ENCODE results near the gene PPIP5K1. TPM values are rescaled to one million over a fixed set of nuclear protein-coding genes. Genes with fewer than 3 reads are reported as not detected.
A peak's percentile ranks its signal among the peaks of the same experiment; 100 is the strongest.

The PPIP5K1 gene
- total and polyA plus RNA-seq, 9 of the 15 experiments (the other 6 are each of a cell fraction or from before 2014, with no cell fraction given): 2.5 to 74.6 (median 35.1) TPM

DNA sequence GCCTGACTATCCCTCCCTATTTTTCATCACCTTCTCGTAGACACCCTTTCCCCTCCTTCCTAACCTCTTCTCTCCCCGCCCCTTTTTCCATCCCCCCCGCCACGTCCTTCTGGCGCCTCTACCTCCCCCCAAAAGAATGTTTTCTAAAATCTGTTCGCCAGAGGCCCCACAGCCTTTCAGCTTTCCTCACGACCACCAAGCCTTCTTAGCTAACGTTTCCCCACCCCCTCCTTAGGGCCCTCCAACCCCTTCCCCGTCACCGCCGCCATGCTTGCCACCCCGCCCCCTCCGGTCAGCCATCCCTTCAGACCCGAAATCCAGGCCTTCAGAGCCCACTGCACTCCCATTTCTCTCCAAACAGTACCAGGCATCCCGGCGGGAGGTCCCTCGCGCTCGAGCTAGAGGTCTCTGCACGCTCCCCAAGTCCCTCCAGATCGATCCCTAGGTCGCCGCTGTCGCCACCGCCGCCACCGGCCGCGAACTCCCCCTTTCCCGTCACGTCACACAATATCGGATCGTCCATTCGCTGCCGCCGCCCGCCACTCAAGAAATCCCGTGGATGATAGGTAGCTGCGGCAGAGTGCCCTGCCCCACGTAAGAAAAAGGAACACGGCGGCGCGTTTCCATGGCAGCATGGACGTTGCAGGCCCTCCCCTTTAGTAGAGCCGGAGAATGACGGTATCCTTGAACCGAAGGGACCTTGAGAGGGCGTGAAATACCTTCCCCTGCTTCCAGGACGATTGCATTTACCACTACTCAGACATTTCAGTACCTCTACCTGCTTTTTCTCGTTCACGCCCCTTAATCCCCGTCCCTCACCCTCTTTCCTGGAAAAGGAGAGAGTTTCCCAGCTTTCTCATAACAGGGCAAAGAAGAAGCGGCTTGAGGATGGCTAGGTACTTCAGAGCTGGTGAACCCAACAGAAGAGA lies 97.1 kb downstream of the PPIP5K1 start, which contains the start of gene TP53BP1 (continued):
- TF ChIP-seq MEF2A (IDR thresholded peaks at IDR 0.05; ENCODE audit: control insufficient read depth, low read depth, low read length) (no peak), RFX1 (IDR thresholded peaks at IDR 0.05) (peak; percentile 98), CHD2 (IDR thresholded peaks at IDR 0.05; ENCODE audit: low read depth, low read length) (peak; percentile 71), ADNP (tag; IDR thresholded peaks at IDR 0.05) (no peak), PRDM10 (IDR thresholded peaks at IDR 0.05; ENCODE audit: partially characterized antibody) (no peak), ZBED1 (IDR thresholded peaks at IDR 0.05) (no peak), RBM22 (IDR thresholded peaks at IDR 0.05; ENCODE audit: low read depth, low read length, poor library complexity, severe bottlenecking) (no peak)
- TF ChIP-seq, protein P1, sequence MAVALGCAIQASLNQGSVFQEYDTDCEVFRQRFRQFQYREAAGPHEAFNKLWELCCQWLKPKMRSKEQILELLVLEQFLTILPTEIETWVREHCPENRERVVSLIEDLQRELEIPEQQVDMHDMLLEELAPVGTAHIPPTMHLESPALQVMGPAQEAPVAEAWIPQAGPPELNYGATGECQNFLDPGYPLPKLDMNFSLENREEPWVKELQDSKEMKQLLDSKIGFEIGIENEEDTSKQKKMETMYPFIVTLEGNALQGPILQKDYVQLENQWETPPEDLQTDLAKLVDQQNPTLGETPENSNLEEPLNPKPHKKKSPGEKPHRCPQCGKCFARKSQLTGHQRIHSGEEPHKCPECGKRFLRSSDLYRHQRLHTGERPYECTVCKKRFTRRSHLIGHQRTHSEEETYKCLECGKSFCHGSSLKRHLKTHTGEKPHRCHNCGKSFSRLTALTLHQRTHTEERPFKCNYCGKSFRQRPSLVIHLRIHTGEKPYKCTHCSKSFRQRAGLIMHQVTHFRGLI (CRISPR knock-in tag; IDR thresholded peaks at IDR 0.05): no peak

All from K562 (cell line).